HG03378 (cell line): Measurements from ENCODE around the gene HSPG2.

Experiments
- ATAC-seq: cut with Tn5 transposase; IDR thresholded peaks from one replicate; pipeline ENCODE4 v1.9.1; 2021; ENCODE audit warnings: mild to moderate bottlenecking, moderate library complexity; ENCODE audit not compliant: unreplicated experiment

Gene HSPG2

DNA sequence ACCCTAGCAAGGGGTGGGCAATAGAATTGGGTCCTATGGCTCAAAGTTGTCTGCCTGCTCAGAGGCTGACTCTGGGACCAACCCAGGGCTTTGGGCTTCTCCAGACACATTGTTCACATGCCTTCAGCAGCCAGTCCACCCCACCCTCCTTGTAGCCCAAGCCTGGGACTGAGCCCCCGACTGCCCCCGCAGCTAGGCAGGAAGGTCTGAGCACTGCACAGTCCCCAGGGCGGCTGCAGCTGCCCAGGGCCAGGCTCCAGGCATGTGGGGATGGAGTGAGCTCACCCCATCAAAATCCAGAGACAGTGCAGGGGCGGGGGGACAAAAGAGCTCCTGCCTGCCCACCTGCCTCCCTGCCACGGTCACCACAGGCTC is 35.6 kb downstream of the HSPG2 start:
- ATAC-seq: no peak

DNA sequence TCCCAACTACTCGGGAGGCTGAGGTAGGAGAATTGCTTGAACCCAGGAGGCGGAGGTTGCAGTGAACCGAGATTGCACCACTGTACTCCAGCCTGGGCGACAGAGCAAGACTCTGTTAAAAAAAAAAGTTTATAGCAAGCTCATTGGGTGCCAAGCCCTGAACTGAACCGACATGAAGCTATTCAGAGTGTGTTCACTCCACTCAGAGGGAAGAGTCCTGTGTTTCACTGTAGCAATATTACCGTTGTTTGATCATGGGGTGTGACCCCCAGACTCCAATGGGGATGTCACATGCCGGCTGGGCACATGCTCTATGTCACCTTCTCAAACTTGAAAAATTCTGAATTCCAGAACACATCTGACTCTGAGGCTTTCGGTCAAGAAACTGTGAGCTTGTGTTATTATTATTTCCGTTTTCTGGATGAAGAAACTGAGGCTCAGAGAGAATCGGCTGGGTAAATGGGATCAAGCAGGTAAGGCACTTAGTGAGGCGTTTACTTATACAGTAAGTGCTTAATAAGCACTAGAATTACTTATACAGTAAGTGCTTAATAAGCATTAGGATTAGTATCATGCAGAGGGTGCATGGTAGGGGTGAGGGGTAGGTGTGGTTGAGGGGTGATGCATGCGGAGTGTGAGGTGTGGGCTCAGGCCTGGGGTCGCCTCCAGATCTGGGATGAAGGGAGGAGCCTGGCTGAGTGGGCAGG is 36.2 kb downstream of the HSPG2 start:
- ATAC-seq: no peak

DNA sequence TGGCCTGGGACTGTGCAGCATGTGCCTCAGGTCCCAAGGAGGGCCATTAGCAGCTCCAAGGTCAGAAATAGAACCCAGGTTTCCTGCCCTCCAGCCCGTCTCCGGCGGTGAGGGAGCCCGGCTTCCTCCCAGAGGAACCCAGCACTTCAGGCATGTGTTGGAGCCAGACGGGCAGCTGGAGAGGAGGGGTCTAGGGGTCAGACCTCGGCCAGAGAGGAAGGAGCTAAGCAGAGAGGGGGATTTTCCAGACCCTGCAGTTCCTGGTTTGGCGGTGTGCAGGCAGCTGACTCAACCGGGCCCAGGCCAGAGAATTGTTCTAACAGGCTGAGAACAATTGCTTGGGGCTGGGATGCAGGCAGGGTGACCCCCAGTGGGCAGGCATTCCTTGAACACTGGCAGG is 37.1 kb downstream of the HSPG2 start:
- no peak for ATAC-seq

DNA sequence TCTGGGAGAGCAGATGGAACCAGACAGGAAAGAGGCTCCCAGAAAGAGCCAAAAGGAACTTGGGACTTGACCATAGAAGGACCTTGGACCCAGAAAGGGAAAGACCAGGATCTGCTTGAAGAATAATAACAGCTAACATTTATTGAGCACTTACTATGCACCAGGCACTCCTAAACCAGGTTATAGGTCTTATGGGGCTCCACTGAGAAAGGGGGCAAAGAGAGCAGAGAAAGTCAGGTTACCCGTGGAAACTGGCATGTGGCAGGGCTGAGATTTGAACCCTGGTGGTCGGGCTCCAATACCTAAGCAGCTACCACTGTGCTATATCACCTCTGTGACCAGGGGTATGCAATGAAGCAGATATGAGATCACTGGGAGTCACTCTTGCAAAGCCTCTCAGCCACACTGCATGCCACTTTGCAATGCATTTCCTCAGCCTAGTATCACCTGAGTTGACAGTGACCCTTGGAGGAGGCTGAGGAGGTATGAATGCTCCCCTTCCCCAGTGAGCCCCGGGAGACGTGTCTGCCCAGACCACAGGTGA is 37.8 kb downstream of the HSPG2 start:
- no peak for ATAC-seq

DNA sequence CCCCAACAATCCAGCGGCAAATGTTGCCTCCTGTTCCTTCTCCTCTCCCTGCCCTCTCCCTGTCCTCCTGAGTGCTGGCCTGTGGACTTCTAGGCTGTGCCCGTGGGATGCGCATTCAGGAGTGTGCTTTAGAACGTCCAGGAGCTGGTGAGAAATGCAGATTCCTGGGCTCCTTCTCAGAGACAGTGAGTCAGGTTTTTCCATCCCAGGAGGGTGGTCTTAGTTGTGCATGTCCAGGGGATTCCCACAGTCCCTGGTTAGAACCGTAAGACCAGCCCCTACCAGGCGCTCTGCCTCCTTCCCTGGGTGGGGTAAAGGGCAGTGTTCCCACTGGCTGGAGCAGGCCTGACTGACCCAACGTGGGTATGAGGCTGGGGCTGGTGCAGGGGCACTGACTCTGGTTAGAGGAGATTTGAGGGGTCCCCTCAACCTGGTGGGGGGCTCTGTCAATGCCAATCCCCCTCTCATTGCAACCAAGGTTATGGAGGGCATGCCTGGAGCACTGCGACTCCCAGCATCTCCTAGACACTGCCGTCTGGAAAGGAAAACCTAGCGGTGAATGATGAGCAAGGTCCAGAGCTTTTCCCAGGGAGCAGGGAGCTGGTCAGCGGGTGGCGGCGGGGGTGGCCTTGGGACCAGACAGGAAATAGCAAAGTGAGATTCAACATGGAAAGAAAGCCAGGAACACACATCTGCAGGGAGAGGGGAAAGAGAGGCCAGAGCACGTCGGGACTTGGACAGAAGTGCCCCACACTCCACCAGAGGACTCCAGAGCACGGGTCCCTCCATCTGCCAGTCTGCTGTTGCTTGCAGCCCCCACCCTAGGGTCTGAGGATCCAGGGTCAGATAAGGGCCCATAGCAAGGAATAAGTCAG is 38.5 kb downstream of the HSPG2 start:
- no peak for ATAC-seq

DNA sequence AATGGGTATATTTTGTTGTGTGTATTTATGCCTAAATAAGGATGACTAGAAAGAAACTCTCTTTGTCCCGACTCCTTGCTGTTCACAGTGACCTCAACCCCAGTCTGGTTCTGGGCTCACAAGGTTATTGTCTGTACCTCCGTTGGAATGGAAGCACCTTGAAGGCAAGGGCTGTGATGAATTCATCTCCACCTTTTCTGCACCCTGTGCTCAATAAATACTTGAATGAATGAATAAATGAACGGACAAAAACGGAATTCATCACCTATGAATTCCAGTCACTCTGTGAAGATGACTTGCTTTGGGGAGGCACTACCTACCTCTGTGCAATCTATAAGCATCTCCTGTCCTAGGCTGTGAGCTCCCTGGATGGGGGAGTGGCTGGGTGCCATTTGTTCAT is 39.3 kb downstream of the HSPG2 start:
- no peak for ATAC-seq

DNA sequence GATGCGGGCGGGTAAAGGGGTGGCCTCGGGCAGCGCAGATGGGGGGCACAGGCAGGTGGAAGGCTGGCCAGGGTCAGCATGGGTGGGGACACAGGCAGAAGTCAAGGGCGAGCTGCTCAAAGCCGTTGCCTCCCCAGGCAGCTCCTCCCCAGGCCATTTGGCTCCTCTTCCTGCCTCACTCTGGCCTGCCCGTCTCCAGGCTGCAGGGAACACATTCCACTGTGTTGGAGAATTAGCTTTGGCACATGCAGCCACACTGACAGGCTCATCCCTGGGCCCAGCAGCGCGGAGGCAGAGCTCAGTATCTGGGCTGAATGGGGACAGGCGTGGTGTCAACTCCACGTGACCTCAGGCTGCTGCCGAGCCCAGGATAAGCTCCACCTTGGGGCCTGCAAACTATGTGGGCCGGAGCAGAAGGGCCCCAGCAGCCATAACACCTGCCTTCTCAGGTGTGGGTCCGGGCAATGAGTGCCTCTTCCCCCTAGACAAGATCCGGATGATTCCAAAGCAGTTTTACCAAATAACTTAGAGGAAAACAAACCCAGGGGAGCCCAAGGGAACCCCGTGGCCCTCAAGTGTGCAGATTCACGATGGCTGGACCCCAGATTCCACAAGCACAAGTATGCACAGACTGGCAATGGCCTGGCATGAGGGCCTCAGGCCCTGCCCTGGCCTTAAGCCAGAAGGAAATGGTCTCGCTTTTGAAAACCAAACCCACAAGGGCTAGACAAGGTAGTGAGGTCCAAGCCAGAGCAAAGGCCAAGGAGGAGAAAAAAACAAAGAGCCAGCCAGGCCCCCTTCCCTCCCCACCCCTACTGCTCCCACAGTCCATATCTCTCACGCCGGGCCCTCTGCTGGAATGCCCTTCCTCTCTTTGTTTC is 40.2 kb downstream of the HSPG2 start:
- ATAC-seq: no peak

DNA sequence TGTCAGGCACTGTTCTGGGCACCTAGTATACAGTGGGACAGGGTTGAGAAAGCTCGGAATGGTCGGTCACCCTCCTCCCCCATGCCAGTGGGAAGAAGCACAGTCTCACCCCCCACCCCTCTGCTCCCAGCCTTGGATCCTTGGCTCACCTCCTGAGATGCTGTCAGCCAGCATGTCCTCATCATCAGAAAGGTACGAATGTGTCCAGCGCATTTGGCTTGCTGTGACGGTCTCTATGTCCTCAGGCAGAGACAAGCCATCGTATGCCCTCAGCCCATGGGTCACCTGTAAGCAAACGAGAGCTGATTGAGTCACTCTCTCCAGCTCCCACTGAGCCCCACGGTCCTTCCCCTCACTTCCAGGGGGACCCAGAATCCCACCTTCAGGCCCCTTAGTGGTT is 41.1 kb downstream of the HSPG2 start:
- ATAC-seq: no peak

DNA sequence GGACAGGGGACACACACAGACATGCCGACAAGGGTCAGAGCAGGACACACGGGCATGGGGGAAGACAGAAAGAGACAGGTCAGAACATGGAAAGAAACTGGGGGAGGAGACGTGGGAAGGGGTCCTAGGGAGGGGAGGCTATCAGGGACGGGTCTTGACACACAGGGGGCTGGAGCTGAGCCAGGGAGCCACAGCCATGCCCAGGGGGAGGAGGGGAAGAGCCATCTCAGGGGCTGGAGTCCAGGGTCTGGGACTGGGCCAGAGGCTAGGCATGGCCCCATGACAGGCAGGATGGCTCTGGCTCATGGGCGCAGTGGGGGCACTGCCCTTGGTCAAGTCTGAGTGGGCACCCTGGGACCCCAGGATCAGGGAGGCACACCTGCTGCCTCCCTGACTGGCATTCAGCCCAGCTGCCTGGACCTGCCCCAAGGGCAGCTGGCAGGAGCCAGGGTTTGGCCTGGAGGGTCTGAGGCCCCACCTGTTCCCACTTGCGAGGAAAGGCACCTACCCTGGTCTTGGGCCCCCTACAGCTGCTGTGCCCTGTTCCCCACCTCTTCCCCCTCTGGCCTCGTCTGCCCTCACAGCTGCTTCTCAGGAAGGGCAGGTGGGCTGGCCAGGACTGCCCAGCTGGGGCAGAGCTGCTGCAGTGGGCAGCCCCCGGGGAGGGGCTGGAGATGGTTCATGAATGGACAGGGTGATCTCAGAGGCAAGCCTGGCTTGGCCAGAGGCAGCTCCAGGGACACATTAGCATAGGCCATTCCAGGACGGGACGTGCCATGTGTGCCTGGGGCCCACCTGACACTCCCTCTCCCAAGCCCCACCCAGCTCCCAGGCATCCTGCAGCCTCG is 42.9 kb downstream of the HSPG2 start:
- no peak for ATAC-seq

DNA sequence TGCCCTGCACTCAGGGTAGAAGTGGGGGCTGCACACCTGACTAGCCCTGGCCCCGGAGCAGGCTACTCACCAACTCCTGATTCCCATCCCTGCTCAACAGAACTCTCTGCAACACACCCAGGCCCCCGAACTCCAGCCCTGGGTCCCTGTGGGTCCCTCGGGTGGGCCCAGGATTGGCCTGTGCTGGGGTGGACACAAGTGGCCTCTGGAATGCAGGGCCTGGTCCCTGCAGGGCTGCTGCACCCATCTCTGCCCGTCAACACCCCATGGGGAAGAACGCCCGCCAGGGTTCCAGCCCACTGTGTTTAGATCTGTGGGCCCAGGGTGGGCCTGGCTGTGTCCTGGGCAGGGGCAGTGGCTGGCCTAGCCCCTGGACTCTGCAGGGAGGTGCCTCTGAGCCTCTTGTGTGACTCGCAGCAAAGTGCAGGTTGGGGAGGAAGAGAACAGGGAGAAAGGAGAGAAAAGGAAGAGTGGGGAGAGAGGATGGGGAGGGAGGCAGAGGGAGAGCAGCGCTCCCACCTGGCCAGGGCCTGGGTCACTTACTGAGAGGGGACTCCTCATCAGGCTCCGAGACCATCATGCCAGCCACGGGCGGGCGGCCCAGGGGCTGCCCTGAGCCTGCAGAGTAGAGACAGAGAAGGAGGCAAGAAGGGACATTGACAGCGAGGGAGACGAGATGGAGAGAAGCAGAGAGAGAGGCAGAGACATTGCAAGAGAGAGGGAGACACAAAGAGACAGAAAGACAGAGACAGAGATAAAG is 43.9 kb downstream of the HSPG2 start:
- no peak for ATAC-seq

DNA sequence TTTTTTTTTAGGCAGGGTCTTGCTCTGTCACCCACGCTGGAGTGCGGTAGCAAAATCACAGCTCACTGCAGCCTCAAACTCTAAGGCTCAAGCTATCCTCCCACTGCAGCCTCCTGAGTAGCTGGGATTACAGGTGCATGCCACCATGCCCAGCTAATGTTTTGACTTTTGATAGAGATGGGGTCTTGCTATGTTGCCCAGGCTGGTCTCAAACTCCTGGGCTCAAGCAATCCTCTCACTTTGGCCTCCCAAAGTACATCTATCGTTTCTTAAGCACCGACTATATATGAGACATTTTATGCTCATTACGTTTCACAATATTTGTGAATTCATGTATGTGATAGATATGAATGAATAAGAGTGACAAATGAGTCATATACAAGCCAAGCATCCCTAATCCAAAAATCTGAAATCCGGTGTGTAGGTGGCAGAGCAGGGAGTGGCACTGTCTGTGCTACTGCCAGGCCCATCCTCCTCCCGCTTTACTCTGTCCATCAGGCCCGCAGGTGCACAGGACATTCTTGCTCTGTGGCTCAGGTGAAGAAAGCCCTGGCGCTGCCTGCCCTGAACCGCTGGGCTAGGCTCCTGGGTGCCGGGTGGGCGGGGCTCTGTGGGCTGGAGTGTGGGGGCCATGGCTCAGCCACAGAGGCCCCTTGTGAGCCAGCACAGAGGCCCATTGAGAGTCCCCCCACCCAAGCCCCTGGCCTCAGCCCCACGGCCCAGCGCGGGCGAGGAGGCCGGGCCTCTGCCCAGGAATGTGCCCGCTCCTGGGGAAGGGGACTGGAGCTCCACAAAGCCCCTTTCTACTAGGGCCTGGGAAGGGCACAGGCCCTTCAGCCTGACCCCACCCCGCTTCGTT is 45.3 kb downstream of the HSPG2 start:
- ATAC-seq: no peak

DNA sequence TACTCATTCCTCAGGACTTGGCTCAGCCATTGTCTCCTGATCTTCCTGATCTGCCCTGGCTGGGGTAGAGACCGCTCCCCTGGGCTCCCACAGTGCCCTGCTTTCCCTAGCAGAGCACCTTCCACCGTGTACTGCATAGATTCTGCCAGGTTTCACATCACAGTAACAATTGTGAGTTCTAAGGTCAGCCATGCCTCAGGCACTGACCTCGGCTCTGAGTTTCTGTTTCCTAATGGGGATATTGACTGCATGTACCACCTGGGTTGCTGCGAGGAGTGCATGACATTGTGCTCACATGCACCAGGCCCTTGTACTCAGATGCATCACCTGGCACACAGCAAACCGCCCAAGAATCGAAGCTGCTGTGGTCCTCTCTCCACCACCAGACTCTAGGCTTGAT is 46.0 kb downstream of the HSPG2 start:
- ATAC-seq: no peak

DNA sequence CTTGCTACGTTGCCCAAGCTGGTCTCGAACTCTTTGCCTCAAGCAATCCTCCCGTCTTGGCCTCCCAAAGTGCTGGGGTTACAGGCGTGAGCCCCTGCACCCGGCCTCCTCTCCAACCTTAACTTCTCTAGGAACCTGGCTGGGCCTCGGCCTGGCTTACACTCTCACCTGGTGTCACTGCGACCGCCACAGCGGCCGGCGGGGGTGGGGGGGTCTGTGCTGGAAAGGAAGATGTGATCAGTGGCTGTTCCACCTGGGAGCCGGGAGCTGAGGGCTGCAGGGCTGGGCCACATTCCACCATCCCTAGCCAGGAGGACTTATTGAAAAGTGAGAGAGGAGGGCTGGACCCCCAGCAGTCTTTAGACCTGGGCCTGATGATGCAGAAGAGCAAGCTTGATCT is 48.6 kb downstream of the HSPG2 start:
- no peak for ATAC-seq

DNA sequence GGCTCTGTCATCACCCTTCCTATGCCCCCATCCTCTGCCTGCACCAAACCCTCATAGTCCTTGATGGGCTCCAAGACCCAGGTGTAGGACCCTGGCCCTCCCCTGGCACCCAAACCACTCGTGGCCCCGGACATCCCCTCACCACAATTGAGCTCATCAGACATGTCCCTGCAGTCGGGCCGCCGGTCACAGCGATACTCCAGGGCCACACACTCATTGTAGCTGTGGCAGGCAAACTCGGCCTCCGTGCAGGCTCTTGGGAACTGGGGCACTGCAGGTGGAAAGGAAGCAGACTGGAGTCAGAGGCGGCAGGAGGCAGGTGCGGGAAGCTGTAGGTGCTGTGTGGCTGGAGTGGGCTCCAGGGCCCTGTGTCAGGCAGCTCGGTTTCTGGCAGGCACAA is 49.3 kb downstream of the HSPG2 start:
- ATAC-seq: no peak

DNA sequence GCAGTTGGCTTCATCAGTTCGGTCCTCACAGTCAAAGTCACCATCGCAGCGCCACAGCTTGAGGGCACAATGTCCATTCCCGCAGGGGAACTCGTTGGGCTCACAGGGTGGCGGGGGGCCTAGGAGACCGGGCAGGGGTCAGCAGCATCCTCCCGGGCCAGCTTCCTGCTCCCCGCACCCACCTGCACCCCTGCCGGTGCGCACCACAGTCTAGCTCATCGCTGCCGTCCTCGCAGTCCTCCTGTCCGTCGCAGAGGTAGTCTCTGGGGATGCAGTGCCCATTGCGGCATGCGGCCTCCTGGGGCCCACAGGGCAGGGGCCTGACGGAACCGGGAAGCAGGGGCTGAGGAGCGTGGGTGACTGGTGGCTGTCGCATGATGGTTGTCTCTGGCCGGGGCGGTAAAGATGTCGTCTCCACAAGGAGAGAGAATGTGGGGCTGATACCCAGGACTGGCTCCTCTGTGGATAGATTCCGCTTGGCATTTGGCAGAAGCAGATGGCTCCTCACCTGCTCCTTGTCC is 49.8 kb downstream of the HSPG2 start:
- no peak for ATAC-seq

DNA sequence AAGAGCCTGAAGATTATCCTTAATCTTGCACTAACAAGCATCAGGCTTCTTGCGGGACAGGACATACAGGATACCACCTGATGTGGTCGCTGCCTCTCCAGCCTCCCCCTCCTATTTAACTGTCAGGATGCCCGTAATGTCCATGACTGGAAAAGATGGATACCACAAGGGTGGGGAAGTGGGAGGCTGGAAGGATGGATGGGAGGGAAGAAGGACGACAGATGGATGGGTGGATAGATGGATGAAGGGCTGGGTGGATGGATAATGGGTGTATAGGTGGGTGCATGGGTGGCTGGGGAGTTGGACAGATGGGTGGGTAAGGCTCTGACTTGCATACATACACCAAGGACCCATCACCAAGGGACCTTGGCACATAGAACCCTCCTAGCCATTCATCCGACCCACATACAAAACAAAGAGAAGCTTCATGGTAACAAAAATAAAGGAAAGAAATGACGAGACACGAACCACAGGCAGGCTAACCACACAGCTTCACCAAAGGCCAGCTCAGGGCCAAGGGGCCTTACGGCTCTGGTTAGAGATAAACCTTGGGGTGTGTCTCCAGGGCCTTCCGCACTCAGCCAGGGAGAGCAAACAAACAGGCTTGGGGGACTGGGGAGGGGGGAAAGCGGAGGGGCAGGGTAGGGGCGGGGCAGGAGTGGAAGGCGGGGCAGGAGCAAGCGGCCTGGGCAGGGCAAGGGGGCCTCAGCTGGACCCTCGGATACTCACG is 50.5 kb downstream of the HSPG2 start:
- ATAC-seq: no peak

DNA sequence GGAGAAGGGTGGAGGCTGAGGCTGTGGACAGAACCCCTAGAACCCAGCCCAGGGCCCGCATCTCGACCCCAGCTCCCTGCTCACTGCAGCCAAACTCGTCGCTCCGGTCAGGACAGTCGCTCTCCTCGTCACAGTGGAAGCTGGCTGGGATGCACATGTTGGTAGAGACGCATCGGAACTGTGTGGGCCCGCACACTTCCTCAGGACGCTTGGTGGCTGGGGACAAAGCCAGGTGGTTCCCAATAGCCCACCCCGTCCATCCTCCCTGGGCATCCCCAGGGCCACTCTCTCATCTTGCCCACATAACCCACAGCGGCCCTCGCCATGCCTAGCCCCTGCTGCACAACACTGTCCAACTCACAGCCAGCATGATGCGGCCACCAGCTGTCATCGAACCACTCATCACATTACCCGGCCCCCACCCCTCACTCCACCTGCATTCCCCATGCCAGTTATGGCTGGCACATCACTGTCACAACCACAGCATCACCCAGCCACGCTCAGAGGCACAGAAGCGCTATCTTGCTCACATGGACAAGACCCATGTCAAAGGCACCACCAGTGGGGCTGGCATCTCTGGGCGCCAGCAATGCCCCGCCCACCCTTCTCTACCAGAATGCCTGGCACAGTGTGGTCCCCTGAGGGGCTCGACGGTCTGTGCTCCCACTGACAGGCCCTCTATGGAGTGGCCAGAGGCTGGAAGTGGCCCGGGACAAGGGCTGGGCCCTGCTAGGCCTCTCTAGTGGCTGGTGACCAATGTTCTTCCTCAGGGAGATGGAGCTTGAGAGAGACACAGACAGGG is 51.7 kb downstream of the HSPG2 start:
- ATAC-seq: no peak
